HL-60 (cell line): ENCODE measurements around the gene SAMSN1.

Experiments used
- DNase-seq, 2 experiments: peaks; one replicate each; pipeline ENCODE4 v3.0.0-alpha.2; 2010 to 2020; ENCODE audit warnings: low read depth in 1 of 2, low spot score in 1 of 2
- H3K27ac ChIP-seq: fragments of 250-450 bp; sonication (Bioruptor Pico); replicated peaks from 2 replicates; pipeline ENCODE4 v1.5.1; 2020; ENCODE audit warnings: mild to moderate bottlenecking, moderate library complexity
- H3K27me3 ChIP-seq: fragments of 250-450 bp; sonication (Bioruptor Pico); 2 replicates; pipeline ENCODE4 v1.5.1; 2021; ENCODE audit warnings: mild to moderate bottlenecking, moderate library complexity; ENCODE audit not compliant: insufficient read depth, poor library complexity, severe bottlenecking
- H3K4me3 ChIP-seq: replicated peaks from 2 replicates; pipeline ENCODE4 v1.5.1; 2011; ENCODE audit warnings: mild to moderate bottlenecking, control low read depth, low read length; ENCODE audit not compliant: insufficient read depth
- CTCF ChIP-seq: IDR thresholded peaks from one replicate; pipeline ENCODE4 v1.5.1; 2011; ENCODE audit warnings: low read length, control low read depth, inconsistent platforms; ENCODE audit not compliant: insufficient read depth
- GABPA ChIP-seq: IDR thresholded peaks from 2 replicates; pipeline ENCODE4 v1.6.1; 2012; ENCODE audit warnings: low read depth
- POLR2AphosphoS5 ChIP-seq: IDR thresholded peaks from 2 replicates; pipeline ENCODE4 v1.6.1; 2012; ENCODE audit warnings: low read depth
- REST ChIP-seq: IDR thresholded peaks from 2 replicates; pipeline ENCODE4 v1.6.1; 2012; ENCODE audit warnings: low read depth; ENCODE audit not compliant: insufficient replicate concordance
- SPI1 ChIP-seq: IDR thresholded peaks from 2 replicates; pipeline ENCODE4 v1.6.1; 2012; ENCODE audit warnings: low read depth, mild to moderate bottlenecking, borderline replicate concordance

The SAMSN1 gene

GRCh38 chr21:14584357-14585095 lies 38.4 kb upstream of the SAMSN1 start:
- no peaks in the 10 kb centered on the region for H3K27me3 ChIP-seq
- H3K27ac ChIP-seq: peak overlapping the region; percentile 31
- DNase-seq: no peak
- TF ChIP-seq POLR2AphosphoS5 (no peak), GABPA (no peak), CTCF (no peak), SPI1 (no peak), REST (no peak)
- H3K4me3 ChIP-seq: no peak overlapping the region

- H3K27ac ChIP-seq: no peak overlapping the region
- no peak for TF ChIP-seq GABPA
- no peak for TF ChIP-seq SPI1
- no peak for TF ChIP-seq CTCF
- TF ChIP-seq REST: no peak
- TF ChIP-seq POLR2AphosphoS5: no peak
- no peak overlapping the region for H3K4me3 ChIP-seq
- no peaks in the 10 kb centered on the region for H3K27me3 ChIP-seq
- no peak for DNase-seq
These were observed 37.6 kb upstream of the SAMSN1 start for GRCh38 chr21:14583629-14584255.

GRCh38 chr21:14582934-14583628 lies 37.0 kb upstream of the SAMSN1 start:
- no peak for DNase-seq
- no peak for TF ChIP-seq CTCF
- TF ChIP-seq SPI1: no peak
- TF ChIP-seq POLR2AphosphoS5: no peak
- no peak for TF ChIP-seq GABPA
- no peak for TF ChIP-seq REST
- no peak overlapping the region for H3K4me3 ChIP-seq
- no peak overlapping the region for H3K27ac ChIP-seq
- no peaks in the 10 kb centered on the region for H3K27me3 ChIP-seq
